Midbrain (tissue), 1 donor: ENCODE data around the gene STRIP2.
"Not testable (repeated sequence)": the region's sequence is repeated elsewhere in the genome, so short reads cannot be mapped to it uniquely, and the experiment has no call there.

Experiments
- DNase-seq: peaks from one replicate; lab custom pipeline; 2025; lab: John Stamatoyannopoulos, UW

STRIP2 gene

GRCh38 chr7:129530795-129531391, 96.7 kb downstream of the STRIP2 start:
- no peak for DNase-seq

- no peak for DNase-seq
Observed at GRCh38 chr7:129531721-129532120, 97.5 kb downstream of the STRIP2 start.

- DNase-seq, result no peak
Observed at GRCh38 chr7:129532375-129532774, 98.1 kb downstream of the STRIP2 start.

DNA sequence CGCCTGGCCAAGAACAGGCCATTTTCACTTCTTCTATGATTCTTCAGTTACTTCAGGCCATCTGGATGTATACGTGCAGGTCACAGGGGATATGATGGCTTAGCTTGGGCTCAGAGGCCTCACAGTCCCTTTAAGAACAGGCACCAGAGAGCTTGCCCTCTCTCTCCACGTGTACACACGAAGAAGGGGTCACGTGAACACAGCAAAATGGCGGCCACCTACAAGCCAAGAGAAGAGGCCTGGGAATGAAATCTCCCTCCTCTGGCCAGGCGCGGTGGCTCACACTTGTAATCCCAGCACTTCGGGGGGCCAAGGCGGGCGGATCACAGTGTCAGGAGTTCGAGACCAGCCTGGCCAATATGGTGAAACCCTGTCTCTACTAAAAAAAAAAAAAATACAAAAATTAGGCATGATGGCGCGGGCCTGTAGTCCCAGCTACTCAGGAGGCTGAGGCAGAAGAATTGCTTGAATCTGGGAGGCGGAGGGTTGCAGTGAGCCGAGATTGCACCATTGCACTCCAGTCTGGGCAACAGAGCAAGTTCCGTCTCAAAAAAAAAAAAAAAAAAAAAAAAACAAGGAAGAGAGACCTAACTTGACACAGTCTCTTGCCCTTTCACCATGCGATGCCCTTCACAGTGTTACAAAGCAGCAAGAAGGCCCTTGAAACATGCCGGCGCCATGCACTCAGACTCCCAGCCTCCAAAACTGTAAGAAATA, 100.5 kb downstream of the STRIP2 start:
- not testable (repeated sequence) for DNase-seq

- DNase-seq, result no peak
Observed at GRCh38 chr7:129535896-129536295, 101.7 kb downstream of the STRIP2 start.

DNA sequence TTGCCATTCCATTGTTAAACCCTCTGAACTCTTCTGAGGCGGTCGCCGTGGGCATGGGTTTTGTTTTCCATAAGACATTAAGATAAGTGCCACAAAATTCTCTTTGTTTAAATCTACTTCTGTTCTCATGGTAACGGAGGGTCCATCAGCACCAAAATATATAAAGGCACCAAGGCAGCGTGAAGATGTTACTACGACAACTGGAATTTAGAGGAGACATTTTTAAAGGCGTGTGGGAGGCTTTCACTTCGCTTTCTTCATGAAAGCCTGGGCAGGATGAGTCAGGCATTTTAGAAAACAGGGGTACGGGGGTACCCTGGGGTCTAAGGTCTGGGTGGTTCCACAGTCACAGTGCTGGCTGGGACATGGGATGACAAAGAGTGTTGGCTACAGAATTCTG, 102.1 kb downstream of the STRIP2 start:
- no peak for DNase-seq
